SU-DHL-6 (cell line): Measurements from ENCODE around the gene KLHL29.

Experiments
- CTCF ChIP-seq: fragments of 200-600 bp; sonication (generic); IDR thresholded peaks from one replicate; pipeline ENCODE4 v1.5.1; 2017; ENCODE audit warnings: antibody characterized with exemption, mild to moderate bottlenecking, low read length, moderate library complexity; ENCODE audit not compliant: insufficient read depth, poor library complexity, severe bottlenecking
- EZH2phosphoT487 ChIP-seq: fragments of 200-600 bp; sonication (generic), shearing (Covaris generic); conservative IDR thresholded peaks from 2 replicates; pipeline ENCODE4 v1.6.1; 2018; ENCODE audit warnings: mild to moderate bottlenecking, antibody characterized with exemption, low read length, moderate library complexity, mixed read lengths

DNA sequence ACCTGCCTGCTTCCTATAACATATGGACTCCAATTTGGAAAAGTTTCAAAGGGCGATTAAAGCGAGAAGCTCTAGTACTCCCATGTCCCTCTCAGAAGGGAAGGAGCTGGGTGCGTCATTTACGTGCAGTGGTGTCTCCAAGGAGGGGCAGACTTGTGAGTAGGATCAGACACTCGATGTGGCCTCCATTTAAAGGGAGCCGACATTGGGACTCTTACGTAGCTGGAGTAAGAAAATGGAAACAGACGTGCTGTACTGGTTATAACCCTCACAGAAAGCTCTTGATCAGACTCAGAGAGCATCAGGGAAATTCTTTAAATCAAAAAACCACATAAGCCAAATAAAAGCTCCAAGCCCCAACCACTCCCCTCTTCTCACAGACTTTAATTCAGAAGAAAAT lies 198.5 kb downstream of the KLHL29 start:
- no peak for TF ChIP-seq EZH2phosphoT487
- no peak for TF ChIP-seq CTCF
